Calu3 (cell line): ENCODE data around the gene PTPN21. TPM values are rescaled to one million over a fixed set of nuclear protein-coding genes. Genes with fewer than 3 reads are reported as not detected.

ENCODE experiments used
- BruUV-seq: library from RNA; stranded (reverse); fragments of 400-500 nt; replicated peaks from 2 replicates; lab custom pipeline; 2021; lab: Mats Ljungman, UMichigan
- CTCF ChIA-PET: fragments of 300-600 bp; sonication (Branson Sonifier 250); formaldehyde crosslinking; loops from one replicate; lab custom pipeline; 2022; ENCODE audit warnings: antibody characterized with exemption; lab: Charles Lee
- DNase-seq: peaks from one replicate; pipeline ENCODE4 v3.0.0; 2022
- H3K27ac Mint-ChIP-seq: one replicate; pipeline ENCODE4 v1.8.0; 2022; ENCODE audit warnings: mixed read lengths; ENCODE audit not compliant: unreplicated experiment
- H3K27me3 Mint-ChIP-seq: one replicate; pipeline ENCODE4 v1.8.0; 2022; ENCODE audit warnings: mixed read lengths; ENCODE audit not compliant: unreplicated experiment
- H3K36me3 Mint-ChIP-seq: one replicate; pipeline ENCODE4 v1.8.0; 2022; ENCODE audit warnings: mild to moderate bottlenecking, moderate library complexity, mixed read lengths; ENCODE audit not compliant: insufficient read depth, unreplicated experiment
- H3K4me1 Mint-ChIP-seq: one replicate; pipeline ENCODE4 v1.8.0; 2022; ENCODE audit warnings: mild to moderate bottlenecking, low read depth, mixed read lengths; ENCODE audit not compliant: unreplicated experiment
- H3K4me3 Mint-ChIP-seq: one replicate; pipeline ENCODE4 v1.8.0; 2022; ENCODE audit warnings: mild to moderate bottlenecking, low read depth, moderate library complexity, mixed read lengths; ENCODE audit not compliant: unreplicated experiment
- H3K9me3 Mint-ChIP-seq: one replicate; pipeline ENCODE4 v1.8.0; 2022; ENCODE audit warnings: low read depth, mixed read lengths; ENCODE audit not compliant: unreplicated experiment
- CTCF ChIP-seq: fragments of 200-600 bp; IDR thresholded peaks from one replicate; pipeline ENCODE4 v1.8.0; 2022; ENCODE audit warnings: antibody characterized with exemption; ENCODE audit not compliant: unreplicated experiment
- intact Hi-C: fragments of 100-400 bp; cut with micrococcal nuclease; formaldehyde crosslinking; loops from one replicate; pipeline ENCODE4 v1.10.0; 2022; ENCODE audit not compliant: unreplicated experiment
- total RNA-seq: library from RNA; stranded (reverse); gene quantifications from 2 replicates; pipeline ENCODE4 v1.2.3, GENCODE V29; 2022

The PTPN21 gene
- total RNA-seq, 1 experiment from 2014 or later, result 10.0 TPM

GRCh38 chr14:88563845-88564244 is 9.0 kb upstream of the PTPN21 start:
- no peak for TF ChIP-seq CTCF
- BruUV-seq, result no TSS peak
- no peaks in the 10 kb centered on the region for H3K27me3 Mint-ChIP-seq
- CTCF ChIA-PET, result no interaction called here
- no peak for DNase-seq
- intact Hi-C loops, result no loop called here
- H3K4me3 Mint-ChIP-seq, result peak overlapping the region; percentile 78
- H3K9me3 Mint-ChIP-seq, result no peaks in the 10 kb centered on the region
- peaks cover 9% of the 10 kb centered on the region for H3K4me1 Mint-ChIP-seq
- H3K27ac Mint-ChIP-seq, result peak overlapping the region; percentile 68
- H3K36me3 Mint-ChIP-seq, result peaks cover 32% of the 10 kb centered on the region

- intact Hi-C loops, result no loop called here
Measured at GRCh38 chr14:88562831-88563686, 8.3 kb upstream of the PTPN21 start, which contains the start of gene ZC3H14. Gene ZC3H14 (plus strand): TSS chr14:88563037. CDS start chr14:88563134, 97 bp downstream.

GRCh38 chr14:88562532-88562830 is 7.7 kb upstream of the PTPN21 start:
- intact Hi-C loops, result no loop called here
- no peak for TF ChIP-seq CTCF
- H3K27ac Mint-ChIP-seq, result peak overlapping the region; percentile 70
- no TSS peak for BruUV-seq
- H3K4me3 Mint-ChIP-seq, result peak overlapping the region; percentile 78
- H3K36me3 Mint-ChIP-seq, result peaks cover 27% of the 10 kb centered on the region
- CTCF ChIA-PET, result no interaction called here
- H3K4me1 Mint-ChIP-seq, result peaks cover 9% of the 10 kb centered on the region
- H3K9me3 Mint-ChIP-seq, result no peaks in the 10 kb centered on the region
- no peaks in the 10 kb centered on the region for H3K27me3 Mint-ChIP-seq
- DNase-seq, result no peak

More at GRCh38 chr14:88562831-88563686, 8.3 kb upstream of the PTPN21 start, which contains the start of gene ZC3H14:
- BruUV-seq, result no TSS peak
- Mint-ChIP-seq H3K9me3 (no peaks in the 10 kb centered on the region), H3K36me3 (peaks cover 28% of the 10 kb centered on the region), H3K4me3 (peak within 1 kb of the TSS; percentile 78), H3K27ac (peak within 1 kb of the TSS; percentile 70), H3K27me3 (no peaks in the 10 kb centered on the region), H3K4me1 (peaks cover 9% of the 10 kb centered on the region)
- CTCF ChIA-PET, result no interaction called here
- peak; percentile 89 for DNase-seq
- TF ChIP-seq CTCF, result no peak

GRCh38 chr14:88559852-88560251 is 5.0 kb upstream of the PTPN21 start:
- Mint-ChIP-seq H3K4me3 (no peak overlapping the region), H3K27ac (no peak overlapping the region), H3K4me1 (peaks cover 20% of the 10 kb centered on the region), H3K36me3 (peaks cover 28% of the 10 kb centered on the region), H3K27me3 (no peaks in the 10 kb centered on the region), H3K9me3 (no peaks in the 10 kb centered on the region)
- no peak for TF ChIP-seq CTCF
- intact Hi-C loops, result loop anchor here (1.0 kb wide), 1 partner anchor 68 kb away; no protein-coding TSS in a partner anchor
- BruUV-seq, result no TSS peak
- no peak for DNase-seq
- CTCF ChIA-PET, result interaction anchor here (0.7 to 1.3 kb wide), 4 partner anchors 38 to 934 kb away, joined by 3 to 7 read pairs (median 4); no protein-coding TSS in a partner anchor
